ENCODE data around the gene PRR9. TPM values are rescaled to one million over a fixed set of nuclear protein-coding genes. Genes with fewer than 3 reads are reported as not detected.
"Not testable (repeated sequence)": the region's sequence is repeated elsewhere in the genome, so short reads cannot be mapped to it uniquely, and the experiment has no call there.

The PRR9 gene
- total and polyA plus RNA-seq, 9 donors, result 0.13 to 1.3 TPM; not detected in 7

DNA sequence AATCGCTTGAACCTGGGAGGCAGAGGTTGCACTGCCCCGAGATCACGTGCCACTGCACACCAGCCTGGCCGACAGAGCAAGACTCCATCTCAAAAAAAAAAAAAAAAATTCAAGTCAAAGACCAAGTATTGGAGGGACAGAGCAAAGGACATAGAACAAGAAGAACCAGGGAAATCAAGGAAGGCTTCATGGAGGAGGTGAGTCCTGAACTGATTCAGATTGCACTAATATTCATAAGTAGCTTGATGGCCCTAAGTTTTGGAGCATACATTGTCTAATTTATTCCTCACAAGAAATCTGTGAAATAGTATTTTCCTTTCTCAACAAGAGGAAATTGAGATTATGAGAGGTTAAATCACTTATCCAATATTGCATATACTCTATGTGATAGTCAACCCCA, 3.9 kb upstream of the PRR9 start:
- Histone ChIP-seq H3K27ac (no peak overlapping the region), H3K4me1 (ENCODE audit: insufficient read depth) (no peaks in the 10 kb centered on the region), H3K36me3 (no peaks in the 10 kb centered on the region), H3K27me3 (no peaks in the 10 kb centered on the region), H3K9me3 (no peaks in the 10 kb centered on the region), H3K4me3 (no peak overlapping the region)
- TF ChIP-seq, protein P1, sequence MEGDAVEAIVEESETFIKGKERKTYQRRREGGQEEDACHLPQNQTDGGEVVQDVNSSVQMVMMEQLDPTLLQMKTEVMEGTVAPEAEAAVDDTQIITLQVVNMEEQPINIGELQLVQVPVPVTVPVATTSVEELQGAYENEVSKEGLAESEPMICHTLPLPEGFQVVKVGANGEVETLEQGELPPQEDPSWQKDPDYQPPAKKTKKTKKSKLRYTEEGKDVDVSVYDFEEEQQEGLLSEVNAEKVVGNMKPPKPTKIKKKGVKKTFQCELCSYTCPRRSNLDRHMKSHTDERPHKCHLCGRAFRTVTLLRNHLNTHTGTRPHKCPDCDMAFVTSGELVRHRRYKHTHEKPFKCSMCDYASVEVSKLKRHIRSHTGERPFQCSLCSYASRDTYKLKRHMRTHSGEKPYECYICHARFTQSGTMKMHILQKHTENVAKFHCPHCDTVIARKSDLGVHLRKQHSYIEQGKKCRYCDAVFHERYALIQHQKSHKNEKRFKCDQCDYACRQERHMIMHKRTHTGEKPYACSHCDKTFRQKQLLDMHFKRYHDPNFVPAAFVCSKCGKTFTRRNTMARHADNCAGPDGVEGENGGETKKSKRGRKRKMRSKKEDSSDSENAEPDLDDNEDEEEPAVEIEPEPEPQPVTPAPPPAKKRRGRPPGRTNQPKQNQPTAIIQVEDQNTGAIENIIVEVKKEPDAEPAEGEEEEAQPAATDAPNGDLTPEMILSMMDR (IDR thresholded peaks at IDR 0.05), result no peak
- TF ChIP-seq EP300 (IDR thresholded peaks at IDR 0.05) (no peak), POLR2A (IDR thresholded peaks at IDR 0.05) (no peak)
- no peak for DNase-seq
- WGBS, 3 donors, result 94 to 97% (median 97%) methylated on average over 4 of the region's 4 CpGs
- intact Hi-C loops (cut with DNase I), result no loop called here

DNA sequence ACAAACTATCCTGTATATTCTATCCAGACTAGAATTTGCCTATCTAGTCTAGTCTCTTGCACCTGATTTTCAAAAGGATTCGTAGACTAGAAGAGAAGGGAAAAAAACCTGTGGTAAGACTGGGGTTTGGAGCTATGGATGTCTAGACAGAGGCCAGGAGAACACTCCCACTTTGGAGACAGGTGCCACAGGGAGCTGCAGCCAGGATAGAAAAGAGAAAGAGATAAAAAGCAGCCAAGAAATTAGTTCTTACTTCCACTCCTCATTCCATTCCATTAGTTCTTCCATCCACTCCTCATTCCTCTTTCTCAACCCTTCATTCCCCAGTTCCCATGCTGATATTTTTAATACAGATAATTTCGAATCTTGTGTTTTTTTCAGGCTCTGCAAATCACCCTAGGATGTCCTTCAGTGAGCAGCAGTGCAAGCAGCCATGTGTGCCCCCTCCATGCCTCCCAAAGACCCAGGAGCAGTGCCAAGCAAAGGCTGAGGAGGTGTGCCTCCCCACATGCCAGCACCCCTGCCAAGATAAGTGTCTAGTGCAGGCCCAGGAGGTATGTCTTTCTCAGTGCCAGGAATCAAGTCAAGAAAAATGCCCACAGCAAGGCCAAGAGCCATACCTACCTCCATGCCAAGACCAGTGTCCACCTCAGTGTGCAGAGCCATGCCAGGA, 496 bp downstream of the PRR9 start:
- WGBS, 3 donors, result 40 to 52% (median 44%) methylated on average over 2 of the region's 2 CpGs
- no peaks in the 10 kb centered on the region for H3K9me3 ChIP-seq
- H3K36me3 ChIP-seq, result no peaks in the 10 kb centered on the region
- H3K4me1 ChIP-seq (ENCODE audit: insufficient read depth), result peaks cover 3% of the 10 kb centered on the region
- H3K27ac ChIP-seq, result no peak overlapping the region
- no peak for DNase-seq
- H3K4me3 ChIP-seq, result no peak overlapping the region
- intact Hi-C loops (cut with DNase I), result no loop called here
- TF ChIP-seq, protein P1 (IDR thresholded peaks at IDR 0.05), result no peak
- TF ChIP-seq POLR2A (IDR thresholded peaks at IDR 0.05) (no peak), EP300 (IDR thresholded peaks at IDR 0.05) (no peak)
- no peaks in the 10 kb centered on the region for H3K27me3 ChIP-seq

DNA sequence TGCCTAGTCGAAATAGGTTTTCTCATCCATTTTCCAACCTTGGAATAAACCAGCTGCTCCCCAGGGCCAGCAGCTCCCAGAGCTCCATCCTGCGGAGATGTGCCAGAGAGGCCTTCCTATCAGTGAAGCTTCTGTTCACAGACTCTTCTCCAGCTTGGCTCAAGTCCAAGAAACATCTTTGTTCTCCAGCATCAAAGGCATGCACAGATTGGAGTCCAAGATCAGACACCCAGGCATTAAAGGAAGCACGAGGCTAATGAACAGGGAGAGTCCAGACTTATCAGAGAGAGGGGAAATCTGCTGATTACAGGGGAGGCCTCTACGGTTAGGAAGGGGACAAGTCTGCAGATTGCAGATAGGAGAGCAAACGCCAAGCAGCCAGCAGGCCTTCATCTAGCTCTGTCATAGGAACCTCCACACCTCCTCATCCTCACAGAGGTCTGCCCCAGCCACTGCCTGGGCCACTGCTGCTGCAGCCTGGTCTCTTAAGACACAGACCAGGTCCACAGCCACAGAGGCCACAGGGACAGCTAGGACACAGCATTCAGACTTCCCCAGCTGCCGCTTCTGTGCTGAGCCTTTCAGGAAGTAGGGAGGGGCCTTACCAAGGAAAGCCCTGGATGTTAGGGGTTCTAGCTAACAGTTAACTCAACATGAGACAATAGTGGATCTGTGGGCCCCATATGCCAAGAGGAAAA, 3.4 kb downstream of the PRR9 start:
- Histone ChIP-seq H3K4me3 (no peak overlapping the region), H3K4me1 (ENCODE audit: insufficient read depth) (peaks cover 3% of the 10 kb centered on the region), H3K9me3 (no peaks in the 10 kb centered on the region), H3K36me3 (no peaks in the 10 kb centered on the region), H3K27me3 (no peaks in the 10 kb centered on the region), H3K27ac (peak overlapping the region in 1 of 2 donors; percentile 48)
- WGBS, 3 donors, result 19 to 26% (median 19%) methylated on average over 6 of the region's 6 CpGs
- intact Hi-C loops (cut with DNase I), result loop anchor here in 3 of 4 donors (5.0 kb wide), 4 partner anchors 298 to 532 kb away; no protein-coding TSS in a partner anchor
- TF ChIP-seq EP300 (IDR thresholded peaks at IDR 0.05), result no peak
- TF ChIP-seq POLR2A (IDR thresholded peaks at IDR 0.05), result no peak
- TF ChIP-seq, protein P1 (IDR thresholded peaks at IDR 0.05), result no peak
- peak in 4 of 5 donors; percentile 37 to 67 (median 53) for DNase-seq

DNA sequence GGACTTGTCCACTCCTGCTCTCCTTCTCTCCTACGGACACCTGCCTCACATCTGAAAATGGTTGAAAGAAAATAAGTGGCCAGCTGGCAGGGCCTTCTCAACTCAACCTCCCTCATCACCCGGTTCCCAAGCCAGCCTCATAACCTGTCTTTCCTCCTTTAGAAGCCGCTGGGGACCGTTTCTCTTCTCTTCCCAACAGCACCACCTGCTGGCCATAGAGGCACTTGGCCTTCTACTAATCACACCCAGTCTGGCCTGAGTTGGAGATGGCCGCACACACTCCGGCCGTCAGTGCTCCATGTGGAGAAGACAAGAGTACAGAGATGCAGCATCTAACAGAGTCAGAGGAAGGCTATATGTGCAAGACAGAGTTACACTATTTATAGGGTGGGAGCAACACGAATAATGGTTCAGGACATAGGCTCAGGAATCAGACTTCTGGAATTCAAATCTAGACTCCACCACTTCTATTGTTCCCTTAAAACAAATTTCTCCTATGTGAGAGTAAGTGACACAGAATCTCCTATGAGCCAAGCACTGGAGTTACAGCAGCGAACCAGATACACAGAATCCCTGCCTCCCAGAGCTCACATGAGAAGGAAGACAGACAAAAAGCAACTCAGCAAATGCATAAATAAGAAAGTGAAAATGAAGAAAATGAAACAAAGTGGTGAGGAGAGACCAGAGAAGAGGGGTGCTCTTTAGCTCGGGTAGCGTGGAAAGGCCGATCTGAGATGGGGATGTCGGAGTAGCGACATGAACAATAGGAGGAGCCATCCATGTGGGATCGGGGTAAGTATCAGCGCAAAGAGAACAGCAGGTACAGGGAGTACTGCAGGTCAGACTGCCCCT, 5.9 kb downstream of the PRR9 start:
- not testable (repeated sequence) for H3K36me3 ChIP-seq; H3K4me1 ChIP-seq (ENCODE audit: insufficient read depth); H3K27me3 ChIP-seq; H3K4me3 ChIP-seq; H3K9me3 ChIP-seq; H3K27ac ChIP-seq
- intact Hi-C loops (cut with DNase I), result loop anchor here in 3 of 4 donors (5.0 kb wide), 4 partner anchors 301 to 529 kb away; no protein-coding TSS in a partner anchor
- TF ChIP-seq, protein P1 (IDR thresholded peaks at IDR 0.05), result peak; percentile 45 to 67 (median 64)
- 51 to 56% (median 55%) methylated on average over 16 of the region's 16 CpGs for WGBS, 3 donors
- DNase-seq, result peak; percentile 78 to 87 (median 84)
